Hematopoietic multipotent progenitor cell treated with erythropoietin and hydrocortisone succinate and interleukin-3 and kit ligand, for 6 days (in vitro differentiated cells): ENCODE results near the gene PYY.

Source experiments
- DNase-seq: peaks from one replicate; pipeline ENCODE4 v3.0.0-alpha.2; 2015

The PYY gene

DNA sequence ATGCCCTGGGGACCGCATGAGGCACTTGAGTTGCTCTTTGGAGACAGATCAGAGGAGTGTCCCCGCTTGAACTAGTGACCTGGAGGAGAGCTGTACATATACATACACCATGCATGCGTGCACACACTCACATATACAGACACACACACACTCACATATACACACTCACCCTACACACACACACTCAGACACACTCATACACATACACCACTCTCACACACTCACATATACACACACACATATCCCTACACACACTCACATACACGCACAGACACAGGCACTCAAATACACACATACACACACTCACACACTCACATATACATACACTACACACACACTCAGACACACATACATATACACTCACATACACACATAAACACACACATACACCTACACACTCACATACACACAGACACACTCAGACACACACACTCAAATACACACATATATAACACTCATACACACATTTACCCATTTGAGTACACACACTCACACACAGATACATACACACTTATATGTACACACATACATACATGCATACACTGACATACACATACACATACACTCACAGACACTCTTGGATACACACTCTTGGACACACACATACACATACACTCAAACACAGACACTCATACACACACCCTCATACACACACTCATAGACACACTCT is 41.0 kb downstream of the PYY start:
- no peak for DNase-seq

DNA sequence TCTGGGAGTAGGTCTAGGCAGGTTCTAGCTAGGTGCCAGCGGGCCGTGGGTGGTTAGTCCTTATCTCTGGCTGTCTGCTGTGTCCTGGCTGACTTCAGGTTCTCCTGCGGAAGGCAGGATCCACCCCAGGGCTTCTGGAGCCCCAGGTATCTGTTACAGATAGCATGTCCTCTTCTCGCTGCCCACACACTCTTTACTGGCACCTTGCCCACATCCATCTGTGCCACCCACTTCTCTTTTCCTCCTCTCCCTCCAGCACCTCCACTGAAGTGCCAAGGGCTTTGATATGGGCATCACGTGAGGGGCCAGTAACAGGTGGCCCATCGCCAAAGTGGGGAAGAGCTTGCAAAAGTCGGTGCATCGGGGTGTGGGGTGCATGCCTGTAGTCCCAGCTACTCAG is 41.8 kb downstream of the PYY start:
- peak; percentile 54 for DNase-seq

DNA sequence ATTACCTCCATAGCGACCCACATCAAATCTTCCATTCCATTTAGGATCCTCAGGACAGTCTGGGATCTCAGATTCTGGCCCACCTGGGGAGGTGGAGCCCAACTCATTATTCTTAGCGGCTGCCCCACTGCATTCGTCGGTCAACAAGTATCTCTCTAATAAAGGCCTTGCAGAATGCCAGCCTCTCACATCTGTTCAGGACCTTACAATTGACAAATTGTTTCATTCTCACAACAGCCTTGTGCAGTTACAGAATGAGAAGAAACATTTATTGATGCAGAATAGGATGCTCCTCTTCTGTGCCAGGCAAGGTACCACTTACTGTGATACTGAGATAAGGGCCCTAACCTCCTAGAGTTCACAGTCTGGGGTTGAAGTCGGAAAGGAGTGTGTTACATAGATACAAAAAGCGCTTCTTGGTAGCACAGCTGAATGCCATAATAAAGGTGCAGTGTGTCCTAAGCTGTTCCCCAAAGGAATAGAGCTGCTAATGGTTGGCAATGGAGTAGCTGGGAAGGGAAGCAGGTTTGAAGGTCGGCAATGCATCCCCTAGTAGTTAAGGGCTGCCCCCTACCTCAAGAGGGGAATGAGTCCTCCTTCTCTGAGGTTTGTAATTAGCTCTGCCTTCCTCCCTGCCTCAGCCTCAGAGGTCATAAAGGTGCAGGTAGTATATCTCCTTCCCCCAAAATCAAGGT is 44.1 kb downstream of the PYY start:
- DNase-seq, result no peak

DNA sequence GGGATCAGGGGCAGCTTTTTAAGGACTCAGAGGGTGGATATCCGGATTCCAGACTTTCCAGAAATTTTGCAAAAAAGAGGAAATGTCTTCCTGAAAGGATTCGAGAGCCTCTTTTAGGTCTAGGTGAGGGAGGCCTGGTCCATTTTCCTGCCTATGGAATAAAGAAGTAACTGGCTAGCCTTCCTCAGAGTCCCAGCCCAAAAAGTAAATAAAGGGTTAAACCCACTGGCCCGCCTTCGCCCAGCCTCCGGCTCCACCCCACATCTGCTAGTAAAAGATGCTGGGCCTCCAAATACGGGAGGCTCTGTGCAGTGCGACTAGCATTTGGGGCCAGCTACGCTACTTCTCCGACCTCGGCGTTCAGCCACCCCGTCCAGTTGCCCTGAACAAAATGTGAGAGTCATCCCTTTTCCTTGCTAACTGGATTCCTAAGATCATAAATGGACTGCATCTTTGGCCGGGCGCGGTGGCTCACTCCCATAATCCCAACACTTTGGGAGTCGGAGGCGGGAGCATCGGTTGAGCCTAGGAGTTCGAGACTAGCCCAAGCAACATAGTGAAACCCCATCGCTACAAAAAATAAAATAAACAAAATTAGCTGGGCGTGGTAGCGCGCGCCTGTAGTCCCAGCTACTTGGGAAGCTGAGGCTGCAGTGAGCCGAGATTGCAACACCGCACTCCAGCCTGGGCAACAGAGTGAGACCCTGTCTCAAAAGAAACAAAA is 45.6 kb downstream of the PYY start:
- DNase-seq, result peak; percentile 78

DNA sequence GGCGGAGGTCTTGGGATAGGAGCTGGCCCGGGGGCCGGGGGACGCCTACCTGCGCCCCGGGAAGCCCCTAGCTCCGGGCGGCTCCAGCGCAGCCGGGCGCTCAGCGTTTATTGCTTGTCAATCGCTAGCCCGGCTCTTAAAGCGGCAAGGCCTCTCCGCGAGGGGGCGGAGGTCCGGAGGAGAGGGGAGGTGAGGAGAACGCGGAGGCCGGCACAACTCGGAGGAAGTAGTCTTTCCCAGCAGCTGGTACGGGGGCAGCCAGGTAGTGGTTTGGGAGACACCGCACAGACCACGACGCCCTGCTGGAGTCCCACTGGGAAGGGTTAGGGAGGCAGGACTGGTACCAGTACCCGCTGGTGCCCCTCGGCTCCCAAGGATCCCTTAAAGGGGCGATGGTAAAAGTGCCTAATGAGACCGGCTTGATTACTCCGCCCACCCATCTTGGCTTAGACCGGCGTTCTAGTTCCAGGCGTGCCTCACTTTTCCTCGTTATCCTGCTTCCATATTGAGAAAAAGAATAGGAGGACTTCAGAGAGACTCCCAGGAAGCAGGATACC is 46.2 kb downstream of the PYY start, which contains the start of gene MPP2:
MPP2 (minus strand) TSS at position 112 of the 557 bp plus-strand sequence. CDS start 3,076 bp downstream, outside the sequence.
- peak; percentile 63 for DNase-seq

- DNase-seq, result no peak
Observed at GRCh38 chr17:43906951-43907424, 46.8 kb downstream of the PYY start.

DNA sequence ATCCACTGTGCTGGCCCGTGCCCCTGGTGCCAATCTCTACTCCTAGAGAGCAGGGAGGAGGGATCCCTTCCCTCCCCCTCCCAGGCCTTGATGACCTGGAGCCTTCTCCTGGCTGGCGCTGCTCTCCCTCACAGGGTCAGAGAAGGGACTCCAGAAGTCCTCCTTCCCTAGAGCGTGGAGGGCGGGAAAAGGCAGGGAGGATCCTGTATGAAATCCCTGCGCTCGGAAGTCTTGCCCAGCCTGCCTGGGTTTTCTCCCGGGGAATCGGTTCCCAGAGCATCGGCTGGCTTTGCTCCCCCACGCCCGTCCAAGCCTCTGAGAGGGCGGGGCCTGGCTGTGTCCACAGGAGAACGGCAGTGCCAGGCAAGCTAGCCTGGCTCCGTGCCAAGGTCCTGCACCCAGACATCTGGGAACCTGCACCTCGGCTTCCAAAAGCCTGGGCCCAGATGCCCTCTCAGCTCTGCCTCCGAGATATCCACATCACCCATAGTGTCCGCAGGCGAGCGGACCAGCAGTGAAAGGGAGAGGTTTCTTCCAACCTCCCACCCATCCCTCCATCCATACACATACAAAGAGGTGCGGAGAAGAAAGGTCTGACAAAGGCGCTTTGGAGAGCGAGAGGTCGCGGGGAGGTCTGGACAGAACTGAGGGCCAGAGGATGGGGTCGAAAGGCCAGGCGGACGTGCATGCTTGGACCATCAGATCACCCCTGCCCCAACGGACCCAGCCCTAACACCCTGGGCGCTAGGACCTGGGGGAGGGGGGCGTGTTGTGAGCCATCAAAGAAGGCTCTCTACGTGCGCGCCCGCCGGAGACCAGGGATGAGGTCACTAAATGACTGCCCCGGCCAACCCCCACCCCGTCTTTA is 47.5 kb downstream of the PYY start:
- peak; percentile 16 for DNase-seq

- no peak for DNase-seq
Observed at GRCh38 chr17:43905400-43905984, 48.2 kb downstream of the PYY start.
